HG03378 (cell line): ENCODE measurements around the gene WDR37.
A peak's percentile ranks its signal among the peaks of the same experiment; 100 is the strongest.
"Not testable (repeated sequence)": the region's sequence is repeated elsewhere in the genome, so short reads cannot be mapped to it uniquely, and the experiment has no call there.

Experiments used
- ATAC-seq: cut with Tn5 transposase; IDR thresholded peaks from one replicate; pipeline ENCODE4 v1.9.1; 2021; ENCODE audit warnings: mild to moderate bottlenecking, moderate library complexity; ENCODE audit not compliant: unreplicated experiment

The WDR37 gene

GRCh38 chr10:1056326-1057105 lies at the start of gene WDR37:
Gene WDR37, plus strand, starts transcription at chr10:1056385. Its CDS starts 15,771 bp downstream, at chr10:1072156.
- peak; percentile 67 for ATAC-seq

DNA sequence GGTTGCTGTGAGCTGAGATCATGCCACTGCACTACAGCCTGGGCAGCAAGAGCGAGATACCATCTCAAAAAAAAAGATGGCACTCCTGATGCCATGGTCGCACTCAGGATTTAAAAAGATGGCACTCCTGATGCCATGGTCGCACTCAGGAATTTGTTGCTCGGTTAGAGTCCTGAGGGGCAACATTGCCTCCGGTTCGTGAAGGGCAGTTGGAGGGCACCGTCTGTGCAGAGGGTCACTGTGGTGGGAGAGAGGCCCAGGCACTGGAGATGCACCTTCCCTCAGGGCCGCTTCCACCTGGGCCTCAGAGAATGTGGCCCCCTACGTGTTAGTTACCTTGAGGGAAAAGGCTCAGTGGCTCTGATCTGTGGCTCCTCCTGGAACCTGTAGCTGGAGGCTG lies 49.6 kb upstream of the WDR37 start:
- ATAC-seq: no peak

GRCh38 chr10:1007583-1007982 lies 48.6 kb upstream of the WDR37 start:
- no peak for ATAC-seq

- no peak for ATAC-seq
These were observed 47.1 kb upstream of the WDR37 start for GRCh38 chr10:1009071-1009494.

- not testable (repeated sequence) for ATAC-seq
These were observed 46.2 kb upstream of the WDR37 start for GRCh38 chr10:1009947-1010346.

DNA sequence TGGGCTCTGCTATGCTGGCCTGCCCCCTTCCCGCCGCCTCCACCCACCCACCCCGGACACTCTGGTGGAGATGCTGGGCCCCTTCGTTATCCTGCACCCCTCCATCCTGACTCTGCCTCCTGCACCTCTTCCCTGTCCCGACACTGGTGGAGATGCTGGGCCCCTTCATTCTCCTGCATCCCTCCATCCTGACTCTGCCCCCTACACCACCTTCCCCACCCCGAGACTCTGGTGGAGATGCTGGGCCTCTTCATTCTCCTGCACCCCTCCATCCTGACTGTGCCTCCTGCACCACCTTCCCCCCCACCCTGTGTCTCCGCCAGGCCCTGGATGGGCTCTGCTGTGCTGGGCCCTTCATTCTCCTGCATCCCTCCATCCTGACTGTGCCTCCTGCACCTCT lies 45.5 kb upstream of the WDR37 start:
- ATAC-seq: no peak

DNA sequence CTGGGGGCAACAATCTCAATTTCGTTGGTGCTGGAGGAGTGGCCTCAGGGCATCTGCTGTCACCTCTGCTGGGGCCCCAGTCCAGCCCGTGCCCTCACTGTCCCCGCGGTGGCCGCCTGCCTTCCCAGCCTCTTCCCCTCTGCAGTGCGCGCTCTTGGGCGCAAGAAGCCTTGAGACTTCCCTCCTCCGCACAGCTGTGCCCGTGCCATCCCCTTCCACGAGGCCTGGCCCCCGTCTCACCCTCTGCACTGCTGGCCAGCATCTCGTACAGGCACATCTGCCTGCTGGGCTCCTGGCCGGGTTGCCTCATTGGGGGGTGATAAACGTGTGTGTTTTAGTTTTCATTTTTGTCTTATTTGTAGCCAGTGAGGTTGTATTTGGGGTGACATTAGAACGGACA lies 44.5 kb upstream of the WDR37 start:
- ATAC-seq: no peak

DNA sequence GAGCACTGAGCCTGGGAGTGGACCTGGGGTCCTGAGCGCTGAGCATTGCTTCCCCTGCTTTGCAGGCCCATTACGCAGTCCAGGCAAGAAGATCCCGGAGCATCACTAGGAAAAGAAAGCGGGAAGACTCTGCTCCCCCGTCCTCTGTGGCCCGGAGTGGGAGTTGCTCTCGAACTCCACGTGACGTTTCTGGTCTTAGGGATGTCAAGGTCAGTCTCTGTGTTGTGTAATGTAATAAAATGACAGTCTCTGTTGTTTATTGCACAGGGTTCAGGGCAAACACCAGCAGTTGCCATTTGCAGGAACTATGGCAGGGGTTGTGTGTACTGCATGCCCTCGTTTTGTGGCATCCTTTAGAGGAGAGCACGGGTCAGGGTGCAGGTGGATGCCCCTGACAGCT lies 40.5 kb upstream of the WDR37 start:
- ATAC-seq: no peak

DNA sequence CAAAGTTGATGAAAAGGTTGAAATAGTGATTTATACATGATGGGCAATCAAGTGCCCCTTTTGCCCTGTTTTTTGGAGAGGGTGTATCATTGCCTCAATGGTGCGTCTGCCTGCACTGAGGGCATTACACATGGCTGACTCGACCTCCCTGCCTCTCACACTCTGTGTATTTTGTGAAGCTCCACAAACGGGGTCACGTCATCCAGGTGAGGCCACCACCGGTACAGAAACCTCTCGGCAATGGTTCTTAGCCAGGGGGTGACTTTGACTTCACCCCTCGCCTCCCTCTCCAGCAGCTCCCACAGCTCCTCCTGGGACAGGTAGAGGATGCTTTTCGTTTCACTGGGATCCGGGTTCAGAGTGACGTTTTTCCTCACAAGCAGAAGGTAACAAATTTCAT lies 36.8 kb upstream of the WDR37 start:
- no peak for ATAC-seq

DNA sequence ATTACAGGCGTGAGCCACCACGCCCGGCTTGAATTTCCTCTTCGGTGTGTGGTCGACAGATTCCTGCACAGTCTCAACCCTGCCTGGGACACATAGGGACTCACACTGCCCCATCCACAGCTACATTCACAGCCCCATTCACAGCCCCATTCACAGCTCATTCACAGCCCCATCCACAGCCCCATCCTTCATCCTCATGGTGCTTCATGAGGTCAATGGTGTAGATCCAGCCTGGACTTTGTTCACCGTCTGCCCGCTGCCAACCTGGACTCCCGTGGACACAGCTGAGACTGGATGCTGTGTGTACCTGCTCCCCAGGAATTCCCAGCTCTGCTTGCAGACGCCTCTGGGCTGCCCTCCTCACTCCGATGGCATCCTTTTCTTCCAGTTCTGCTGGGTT lies 35.7 kb upstream of the WDR37 start:
- ATAC-seq: no peak

DNA sequence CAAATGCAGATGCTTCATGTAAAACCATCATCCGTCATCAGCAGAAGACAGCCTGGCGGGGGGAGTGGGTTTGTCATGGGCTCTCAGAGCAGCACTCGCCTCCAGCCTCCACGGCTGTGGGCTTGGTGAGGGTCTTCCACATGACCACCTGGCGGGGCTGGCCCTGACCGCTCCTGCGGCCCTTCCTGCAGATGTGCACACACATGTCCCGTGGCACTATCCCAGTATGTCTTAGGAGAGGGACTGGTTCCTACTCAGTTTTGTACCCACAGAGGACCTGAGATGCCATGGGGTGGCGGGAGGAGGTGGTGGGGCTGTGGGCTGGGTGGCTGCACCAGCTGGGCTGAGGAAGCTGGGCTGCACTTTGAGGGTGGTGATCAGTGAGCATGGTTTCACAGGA lies 35.2 kb upstream of the WDR37 start:
- ATAC-seq: no peak

DNA sequence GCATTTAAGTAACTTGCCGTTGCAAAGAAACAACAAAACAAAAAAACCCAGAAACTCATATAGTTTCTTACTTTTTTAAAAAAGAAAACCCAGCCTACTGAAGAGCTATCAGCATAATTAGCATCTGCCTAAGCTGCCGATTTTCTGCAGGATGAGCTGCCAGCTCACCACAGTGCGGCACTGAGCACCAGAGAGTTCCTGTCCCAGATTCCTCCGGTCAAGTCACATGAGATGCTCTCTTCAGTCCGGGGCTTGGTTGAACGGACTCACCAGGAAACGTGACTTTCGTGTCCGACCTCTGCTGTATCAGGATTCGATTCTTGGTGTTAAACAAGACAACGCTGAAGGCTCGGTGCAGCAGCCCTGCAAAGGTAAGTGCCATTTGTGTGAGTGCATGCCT lies 33.8 kb upstream of the WDR37 start:
- no peak for ATAC-seq

DNA sequence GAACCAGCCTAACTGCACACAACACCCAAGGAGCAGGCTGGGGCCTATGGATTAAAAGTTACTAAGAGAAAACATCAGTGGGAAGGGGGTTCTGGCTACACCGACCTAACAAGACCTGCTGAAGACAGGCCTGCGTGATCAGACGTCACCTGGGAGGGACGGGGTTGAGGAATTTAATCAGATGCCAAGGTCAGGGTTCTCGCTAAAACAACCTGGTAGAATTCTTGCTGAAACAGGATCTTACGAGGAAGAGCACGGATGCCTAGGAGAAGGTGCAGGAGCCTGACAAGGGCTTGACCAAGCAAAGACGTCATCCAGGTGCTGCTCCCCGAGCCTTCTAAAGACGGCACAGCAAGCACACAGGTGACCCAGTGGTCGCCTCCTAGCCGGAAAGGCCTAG lies 32.1 kb upstream of the WDR37 start:
- ATAC-seq: no peak

- no peak for ATAC-seq
These were observed 30.5 kb upstream of the WDR37 start, which contains the start of gene IDI2 for GRCh38 chr10:1025683-1026082. Gene IDI2, minus strand, starts transcription at chr10:1025859. Its CDS starts 1,136 bp downstream, at chr10:1024723.

DNA sequence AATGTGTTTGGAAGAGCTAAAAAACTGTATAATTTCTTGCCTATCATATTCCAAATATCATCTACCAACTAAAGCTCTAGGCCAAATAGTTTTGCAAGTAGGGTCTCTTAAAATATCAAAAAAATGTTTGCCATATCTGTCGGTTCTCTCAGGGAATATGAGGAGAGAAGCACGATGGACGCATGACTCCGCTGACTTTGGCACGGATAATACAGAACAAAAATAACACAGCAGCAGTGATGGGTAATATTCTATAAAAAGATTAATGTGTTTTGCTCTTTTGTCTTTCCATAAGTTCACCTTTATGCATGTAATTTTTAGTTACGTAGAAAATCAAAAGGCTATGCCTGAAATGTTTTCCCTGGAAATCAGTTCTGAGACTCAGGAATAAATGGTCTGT lies 29.6 kb upstream of the WDR37 start:
- no peak for ATAC-seq

- no peak for ATAC-seq
These were observed 26.3 kb upstream of the WDR37 start for GRCh38 chr10:1029838-1030237.

GRCh38 chr10:1033601-1034000 lies 22.6 kb upstream of the WDR37 start:
- no peak for ATAC-seq

GRCh38 chr10:1034758-1035157 lies 21.4 kb upstream of the WDR37 start:
- no peak for ATAC-seq

DNA sequence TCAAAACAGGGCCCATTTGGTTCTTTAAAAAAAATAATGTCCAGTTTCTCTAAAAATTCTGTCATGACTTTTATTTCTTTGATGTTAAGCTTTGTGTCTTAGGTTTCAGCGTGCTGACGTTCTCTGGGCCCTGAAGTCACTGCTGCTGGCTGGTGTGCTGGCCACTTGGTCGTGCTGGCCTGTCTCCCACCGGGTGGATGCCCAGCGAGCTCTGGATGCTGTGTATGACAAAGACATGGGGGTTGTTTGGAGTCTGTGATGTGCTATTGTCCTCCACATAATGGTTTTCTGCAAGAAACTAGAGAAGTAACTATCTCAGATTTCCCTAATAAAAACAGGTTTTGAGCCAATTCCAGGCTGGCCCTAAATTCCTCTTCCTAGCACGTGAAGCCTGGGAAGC lies 21.0 kb upstream of the WDR37 start:
- ATAC-seq: no peak

- no peak for ATAC-seq
These were observed 19.8 kb upstream of the WDR37 start for GRCh38 chr10:1036341-1036791.

DNA sequence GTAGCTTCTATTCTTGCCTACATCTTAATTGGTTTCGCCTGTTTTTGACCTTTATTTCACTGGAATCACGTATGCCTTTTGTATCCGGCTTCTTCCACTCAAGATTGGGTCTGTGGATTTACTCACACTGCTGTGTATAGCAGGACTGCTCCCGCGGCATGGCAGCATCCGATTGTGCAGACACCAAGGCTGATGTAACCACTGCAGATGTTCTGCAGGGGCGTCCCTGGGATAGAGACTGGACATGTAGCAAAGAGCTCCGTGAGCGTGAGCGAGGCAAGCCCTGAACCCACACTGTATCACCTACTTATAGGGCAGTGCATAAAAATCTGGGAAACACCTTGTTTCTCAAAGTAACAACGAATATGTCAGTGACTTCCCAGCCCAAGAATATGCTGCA lies 19.1 kb upstream of the WDR37 start:
- ATAC-seq: no peak

- ATAC-seq: not testable (repeated sequence)
These were observed 17.4 kb upstream of the WDR37 start for GRCh38 chr10:1038769-1039168.

DNA sequence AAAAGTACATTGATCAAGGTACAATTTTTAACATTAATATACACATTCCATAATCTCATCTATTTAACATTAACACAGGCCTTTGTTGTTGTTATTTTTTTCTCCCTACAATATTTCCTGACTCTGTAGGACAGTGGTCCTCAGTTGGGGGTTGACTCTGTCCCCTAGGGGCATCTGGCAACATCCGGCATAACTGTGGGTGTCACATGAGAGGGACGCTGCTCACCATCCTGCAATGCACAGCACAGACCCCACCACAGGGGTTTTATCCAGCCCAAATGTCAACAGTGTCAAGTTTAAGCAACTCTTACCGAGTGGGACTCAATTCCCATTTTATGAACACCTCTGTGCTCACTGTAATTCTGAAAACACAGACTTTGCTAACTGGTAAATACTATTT lies 16.1 kb upstream of the WDR37 start:
- ATAC-seq: no peak
